Measurements from ENCODE around the gene ARL3.
A peak's percentile ranks its signal among the peaks of the same experiment; 100 is the strongest.

Gene ARL3

GRCh38 chr10:102633287-102633686 is 80.9 kb downstream of the ARL3 start:
- ATAC-seq (peak; percentile 81), DNase-seq (peak in 1 of 2 donors; percentile 60)
- Mint-ChIP-seq H3K4me3 (peak overlapping the region; percentile 78 to 79), H3K9me3 (peaks cover 0 to 2% of the 10 kb centered on the region in 2 donors), H3K27ac (peak overlapping the region; percentile 88 to 96), H3K27me3 (no peaks in the 10 kb centered on the region), H3K4me1 (peaks cover 52% of the 10 kb centered on the region)

- Mint-ChIP-seq H3K27ac (peak overlapping the region; percentile 10 to 88), H3K4me1 (peaks cover 52% of the 10 kb centered on the region), H3K4me3 (peak overlapping the region; percentile 78 to 79), H3K9me3 (no peaks in the 10 kb centered on the region), H3K27me3 (no peaks in the 10 kb centered on the region)
- ATAC-seq (peak; percentile 44), DNase-seq (no peak)
These were observed 81.6 kb downstream of the ARL3 start for GRCh38 chr10:102632394-102633111.

GRCh38 chr10:102631525-102632393 is 82.4 kb downstream of the ARL3 start:
- ATAC-seq (no peak), DNase-seq (no peak)
- no peaks in the 10 kb centered on the region for H3K27me3 Mint-ChIP-seq
- peaks cover 52% of the 10 kb centered on the region for H3K4me1 Mint-ChIP-seq
- H3K9me3 Mint-ChIP-seq = no peaks in the 10 kb centered on the region
- no peak overlapping the region for H3K4me3 Mint-ChIP-seq
- H3K27ac Mint-ChIP-seq = peak overlapping the region in 1 of 2 donors; percentile 34

- DNase-seq = no peak
- H3K9me3 Mint-ChIP-seq = no peaks in the 10 kb centered on the region
- peaks cover 48% of the 10 kb centered on the region for H3K4me1 Mint-ChIP-seq
- ATAC-seq = no peak
- no peaks in the 10 kb centered on the region for H3K27me3 Mint-ChIP-seq
- H3K4me3 Mint-ChIP-seq = no peak overlapping the region
- no peak overlapping the region for H3K27ac Mint-ChIP-seq
These were observed 83.5 kb downstream of the ARL3 start for GRCh38 chr10:102630663-102631062.

- no peak overlapping the region for H3K4me3 Mint-ChIP-seq
- H3K4me1 Mint-ChIP-seq = peaks cover 40% of the 10 kb centered on the region
- peak overlapping the region in 1 of 2 donors; percentile 59 for H3K27ac Mint-ChIP-seq
These were observed 84.3 kb downstream of the ARL3 start for GRCh38 chr10:102629661-102630614.

GRCh38 chr10:102628451-102628911 is 85.7 kb downstream of the ARL3 start:
- no peak overlapping the region for H3K4me3 Mint-ChIP-seq
- peak overlapping the region in 1 of 2 donors; percentile 56 for H3K27ac Mint-ChIP-seq
- no peaks in the 10 kb centered on the region for H3K9me3 Mint-ChIP-seq
- no peaks in the 10 kb centered on the region for H3K27me3 Mint-ChIP-seq
- ATAC-seq = no peak
- peaks cover 26% of the 10 kb centered on the region for H3K4me1 Mint-ChIP-seq
- no peak for DNase-seq

More at GRCh38 chr10:102629661-102630614, 84.3 kb downstream of the ARL3 start:
- no peak for DNase-seq
- ATAC-seq = no peak
- no peaks in the 10 kb centered on the region for H3K27me3 Mint-ChIP-seq
- no peaks in the 10 kb centered on the region for H3K9me3 Mint-ChIP-seq

- Mint-ChIP-seq H3K27me3 (no peaks in the 10 kb centered on the region), H3K27ac (peak overlapping the region; percentile 70 to 84), H3K4me1 (peaks cover 19% of the 10 kb centered on the region), H3K4me3 (no peak overlapping the region), H3K9me3 (no peaks in the 10 kb centered on the region)
- DNase-seq (no peak), ATAC-seq (no peak)
These were observed 86.4 kb downstream of the ARL3 start for GRCh38 chr10:102627736-102628293.

- ATAC-seq = no peak
- Mint-ChIP-seq H3K27me3 (no peaks in the 10 kb centered on the region), H3K9me3 (no peaks in the 10 kb centered on the region), H3K4me3 (no peak overlapping the region), H3K27ac (no peak overlapping the region), H3K4me1 (peaks cover 14% of the 10 kb centered on the region)
- DNase-seq = no peak
These were observed 86.9 kb downstream of the ARL3 start for GRCh38 chr10:102627291-102627735.

GRCh38 chr10:102626026-102626685 is 88.0 kb downstream of the ARL3 start:
- peak overlapping the region in 1 of 2 donors; percentile 30 for H3K27ac Mint-ChIP-seq
- H3K4me1 Mint-ChIP-seq = peaks cover 6% of the 10 kb centered on the region
- H3K4me3 Mint-ChIP-seq = no peak overlapping the region
- ATAC-seq = no peak
- H3K27me3 Mint-ChIP-seq = no peaks in the 10 kb centered on the region
- H3K9me3 Mint-ChIP-seq = no peaks in the 10 kb centered on the region
- no peak for DNase-seq

GRCh38 chr10:102624751-102625645 is 89.2 kb downstream of the ARL3 start:
- Mint-ChIP-seq H3K9me3 (no peaks in the 10 kb centered on the region), H3K27ac (peak overlapping the region in 1 of 2 donors; percentile 35), H3K4me3 (no peak overlapping the region), H3K4me1 (peaks cover 11% of the 10 kb centered on the region), H3K27me3 (no peaks in the 10 kb centered on the region)
- DNase-seq (no peak), ATAC-seq (no peak)

- no peaks in the 10 kb centered on the region for H3K27me3 Mint-ChIP-seq
- no peak for ATAC-seq
- no peak for DNase-seq
- H3K4me1 Mint-ChIP-seq = peaks cover 11% of the 10 kb centered on the region
- H3K9me3 Mint-ChIP-seq = no peaks in the 10 kb centered on the region
- H3K27ac Mint-ChIP-seq = no peak overlapping the region
- no peak overlapping the region for H3K4me3 Mint-ChIP-seq
These were observed 90.1 kb downstream of the ARL3 start for GRCh38 chr10:102624094-102624493.

All from stimulated activated naive CD8-positive, alpha-beta T cell treated with anti-CD3 and anti-CD28 coated beads, Interleukin-15, amount 100 ng/mL, for 72 hours (primary cell).